ENCODE data around the gene SCAF8. TPM values are rescaled to one million over a fixed set of nuclear protein-coding genes. Genes with fewer than 3 reads are reported as not detected.
"Not testable (repeated sequence)": the region's sequence is repeated elsewhere in the genome, so short reads cannot be mapped to it uniquely, and the experiment has no call there.

The SCAF8 gene
- total RNA-seq, 2 experiments from 2014 or later, result 35.7 to 36.6 TPM

GRCh38 chr6:154737424-154737823 lies 4.2 kb downstream of the SCAF8 start:
- Mint-ChIP-seq H3K27me3 (ENCODE audit: low read depth) (no peaks in the 10 kb centered on the region), H3K9me3 (ENCODE audit: insufficient read depth) (no peaks in the 10 kb centered on the region), H3K4me1 (ENCODE audit: low read depth) (peaks cover 42% of the 10 kb centered on the region), H3K36me3 (ENCODE audit: low read depth) (peaks cover 32% of the 10 kb centered on the region), H3K27ac (no peak overlapping the region), H3K4me3 (no peak overlapping the region)
- DNase-seq, result no peak
- ChIA-PET CTCF (interaction anchor here (2.0 kb wide), 1 partner anchor 62 kb away, joined by 6 read pairs; no protein-coding TSS in a partner anchor), POLR2A (interaction anchor here (0.7 kb wide), 1 partner anchor 11 kb away, joined by 3 read pairs; no protein-coding TSS in a partner anchor)
- no peak for ATAC-seq

GRCh38 chr6:154738551-154738961 lies 5.3 kb downstream of the SCAF8 start:
- Mint-ChIP-seq H3K4me3 (no peak overlapping the region), H3K27ac (no peak overlapping the region)

GRCh38 chr6:154740658-154741057 lies 7.4 kb downstream of the SCAF8 start:
- ATAC-seq (no peak), DNase-seq (no peak)
- ChIA-PET CTCF (interaction anchor here (0.9 kb wide), 1 partner anchor 65 kb away, joined by 3 read pairs; no protein-coding TSS in a partner anchor), POLR2A (no interaction called here)
- Mint-ChIP-seq H3K36me3 (ENCODE audit: low read depth) (peaks cover 43% of the 10 kb centered on the region), H3K9me3 (ENCODE audit: insufficient read depth) (no peaks in the 10 kb centered on the region), H3K27me3 (ENCODE audit: low read depth) (no peaks in the 10 kb centered on the region), H3K4me3 (no peak overlapping the region), H3K27ac (no peak overlapping the region), H3K4me1 (ENCODE audit: low read depth) (peaks cover 38% of the 10 kb centered on the region)

More at GRCh38 chr6:154738551-154738961, 5.3 kb downstream of the SCAF8 start:
- H3K27me3 Mint-ChIP-seq (ENCODE audit: low read depth), result no peaks in the 10 kb centered on the region
- ChIA-PET POLR2A (no interaction called here), CTCF (interaction anchor here (2.0 kb wide), 1 partner anchor 63 kb away, joined by 6 read pairs; no protein-coding TSS in a partner anchor)
- no peak for DNase-seq
- ATAC-seq, result no peak
- H3K4me1 Mint-ChIP-seq (ENCODE audit: low read depth), result peaks cover 39% of the 10 kb centered on the region
- no peaks in the 10 kb centered on the region for H3K9me3 Mint-ChIP-seq (ENCODE audit: insufficient read depth)
- H3K36me3 Mint-ChIP-seq (ENCODE audit: low read depth), result peaks cover 37% of the 10 kb centered on the region

- POLR2A ChIA-PET, result no interaction called here
- Mint-ChIP-seq H3K4me3 (no peak overlapping the region), H3K4me1 (ENCODE audit: low read depth) (peaks cover 23% of the 10 kb centered on the region), H3K36me3 (ENCODE audit: low read depth) (peaks cover 41% of the 10 kb centered on the region), H3K27me3 (ENCODE audit: low read depth) (no peaks in the 10 kb centered on the region), H3K9me3 (ENCODE audit: insufficient read depth) (no peaks in the 10 kb centered on the region), H3K27ac (no peak overlapping the region)
- DNase-seq, result no peak
- no peak for ATAC-seq
- CTCF ChIA-PET, result interaction anchor here (0.9 kb wide), 1 partner anchor 29 kb away, joined by 3 read pairs; no protein-coding TSS in a partner anchor
Measured at GRCh38 chr6:154742891-154743290, 9.7 kb downstream of the SCAF8 start.

- H3K9me3 Mint-ChIP-seq (ENCODE audit: insufficient read depth); H3K4me3 Mint-ChIP-seq; POLR2A ChIA-PET; ATAC-seq; H3K27me3 Mint-ChIP-seq (ENCODE audit: low read depth); CTCF ChIA-PET; DNase-seq; H3K27ac Mint-ChIP-seq: not testable (repeated sequence)
- Mint-ChIP-seq H3K4me1 (ENCODE audit: low read depth) (peaks cover 13% of the 10 kb centered on the region), H3K36me3 (ENCODE audit: low read depth) (peaks cover 42% of the 10 kb centered on the region)
Measured at GRCh38 chr6:154744029-154744745, 11.0 kb downstream of the SCAF8 start.

- Mint-ChIP-seq H3K27ac (no peak overlapping the region), H3K27me3 (ENCODE audit: low read depth) (no peaks in the 10 kb centered on the region), H3K4me3 (no peak overlapping the region), H3K9me3 (ENCODE audit: insufficient read depth) (no peaks in the 10 kb centered on the region), H3K36me3 (ENCODE audit: low read depth) (peaks cover 42% of the 10 kb centered on the region), H3K4me1 (ENCODE audit: low read depth) (peaks cover 13% of the 10 kb centered on the region)
- DNase-seq (no peak), ATAC-seq (no peak)
- ChIA-PET POLR2A (no interaction called here), CTCF (interaction anchor here (1.4 kb wide), 1 partner anchor 69 kb away, joined by 3 read pairs; no protein-coding TSS in a partner anchor)
Measured at GRCh38 chr6:154745243-154745642, 12.0 kb downstream of the SCAF8 start.

GRCh38 chr6:154749341-154749740 lies 16.1 kb downstream of the SCAF8 start:
- Mint-ChIP-seq H3K27ac (no peak overlapping the region), H3K36me3 (ENCODE audit: low read depth) (peaks cover 34% of the 10 kb centered on the region), H3K4me3 (no peak overlapping the region), H3K4me1 (ENCODE audit: low read depth) (peaks cover 14% of the 10 kb centered on the region), H3K27me3 (ENCODE audit: low read depth) (no peaks in the 10 kb centered on the region), H3K9me3 (ENCODE audit: insufficient read depth) (no peaks in the 10 kb centered on the region)
- POLR2A ChIA-PET, result interaction anchor here (1.0 kb wide), 1 partner anchor 405 kb away, joined by 3 read pairs; no protein-coding TSS in a partner anchor
- DNase-seq (no peak), ATAC-seq (no peak)
- CTCF ChIA-PET, result interaction anchor here (1.0 kb wide), 1 partner anchor 76 kb away, joined by 3 read pairs; no protein-coding TSS in a partner anchor

GRCh38 chr6:154751011-154751800 lies 18.0 kb downstream of the SCAF8 start:
- H3K4me3 Mint-ChIP-seq, result no peak overlapping the region
- DNase-seq, result no peak
- CTCF ChIA-PET, result interaction anchor here (1.5 kb wide), 1 partner anchor 76 kb away, joined by 3 read pairs; no protein-coding TSS in a partner anchor
- no peak for ATAC-seq
- no peak overlapping the region for H3K27ac Mint-ChIP-seq
- POLR2A ChIA-PET, result no interaction called here
- H3K4me1 Mint-ChIP-seq (ENCODE audit: low read depth), result peaks cover 11% of the 10 kb centered on the region
- H3K36me3 Mint-ChIP-seq (ENCODE audit: low read depth), result peaks cover 26% of the 10 kb centered on the region
- H3K27me3 Mint-ChIP-seq (ENCODE audit: low read depth), result no peaks in the 10 kb centered on the region
- no peaks in the 10 kb centered on the region for H3K9me3 Mint-ChIP-seq (ENCODE audit: insufficient read depth)

GRCh38 chr6:154752022-154752421 lies 18.8 kb downstream of the SCAF8 start:
- Mint-ChIP-seq H3K27me3 (ENCODE audit: low read depth) (no peaks in the 10 kb centered on the region), H3K4me1 (ENCODE audit: low read depth) (peaks cover 11% of the 10 kb centered on the region)
- no peak for ATAC-seq

GRCh38 chr6:154754152-154754551 lies 20.9 kb downstream of the SCAF8 start:
- ChIA-PET CTCF (interaction anchor here (0.9 to 2.2 kb wide), 6 partner anchors 15 to 78 kb away, joined by 3 to 6 read pairs (median 3); no protein-coding TSS in a partner anchor), POLR2A (no interaction called here)
- H3K27ac Mint-ChIP-seq, result no peak overlapping the region
- ATAC-seq (no peak), DNase-seq (no peak)
- H3K4me1 Mint-ChIP-seq (ENCODE audit: low read depth), result peaks cover 19% of the 10 kb centered on the region
- H3K9me3 Mint-ChIP-seq (ENCODE audit: insufficient read depth), result peaks cover 2% of the 10 kb centered on the region
- peaks cover 39% of the 10 kb centered on the region for H3K36me3 Mint-ChIP-seq (ENCODE audit: low read depth)
- H3K4me3 Mint-ChIP-seq, result no peak overlapping the region
- H3K27me3 Mint-ChIP-seq (ENCODE audit: low read depth), result no peaks in the 10 kb centered on the region

More at GRCh38 chr6:154752022-154752421, 18.8 kb downstream of the SCAF8 start:
- ChIA-PET CTCF (no interaction called here), POLR2A (interaction anchor here (0.6 to 0.7 kb wide), 2 partner anchors 10 to 26 kb away, joined by 3 read pairs; no protein-coding TSS in a partner anchor)
- Mint-ChIP-seq H3K4me3 (no peak overlapping the region), H3K27ac (no peak overlapping the region), H3K9me3 (ENCODE audit: insufficient read depth) (no peaks in the 10 kb centered on the region), H3K36me3 (ENCODE audit: low read depth) (peaks cover 27% of the 10 kb centered on the region)
- no peak for DNase-seq

- Mint-ChIP-seq H3K36me3 (ENCODE audit: low read depth) (peaks cover 28% of the 10 kb centered on the region), H3K9me3 (ENCODE audit: insufficient read depth) (peaks cover 4% of the 10 kb centered on the region), H3K4me3 (no peak overlapping the region), H3K27me3 (ENCODE audit: low read depth) (no peaks in the 10 kb centered on the region), H3K27ac (no peak overlapping the region), H3K4me1 (ENCODE audit: low read depth) (peaks cover 12% of the 10 kb centered on the region)
- DNase-seq (no peak), ATAC-seq (no peak)
- ChIA-PET CTCF (no interaction called here), POLR2A (interaction anchor here (0.7 to 0.9 kb wide), 2 partner anchors 14 to 23 kb away, joined by 3 read pairs; no protein-coding TSS in a partner anchor)
Measured at GRCh38 chr6:154757352-154758050, 24.3 kb downstream of the SCAF8 start.

Data from activated CD8-positive, alpha-beta T cell treated with anti-CD3 and anti-CD28 coated beads, Interleukin-2, amount 10 ng/mL, durations not matched to agents 7 days and 5 days (primary cell).